Frontal cortex (tissue), 4 donors: ENCODE results near the gene ZSCAN12. TPM values are rescaled to one million over a fixed set of nuclear protein-coding genes. Genes with fewer than 3 reads are reported as not detected.
"Not testable (repeated sequence)": the region's sequence is repeated elsewhere in the genome, so short reads cannot be mapped to it uniquely, and the experiment has no call there.

Experiments used
- DNase-seq, 2 donors: peaks; one replicate each; pipeline ENCODE4 v3.0.0; 2012; ENCODE audit warnings: low spot score in 2 of 2
- FAIRE-seq: peaks from 2 replicates; lab custom pipeline; 2012; peaks lifted over from hg19 to GRCh38; lab: Jason Lieb, UNC
- total RNA-seq: library from RNA; depleted of rRNA; stranded (reverse); fragments of >200 nt; gene quantifications from one replicate; pipeline ENCODE4 v1.2.3, GENCODE V29; 2014
- donor health status: control.
- donor health status: control.
- donor health status: control.

The ZSCAN12 gene
- total RNA-seq, 1 donor from 2014 or later = 18.8 TPM

- no peak for FAIRE-seq
- DNase-seq = no peak
Measured at GRCh38 chr6:28400122-28400451, 540 bp upstream of the ZSCAN12 start.

- FAIRE-seq (no peak), DNase-seq (no peak)
Measured at GRCh38 chr6:28395918-28396317, 3.6 kb downstream of the ZSCAN12 start.

GRCh38 chr6:28393912-28394662 lies 5.5 kb downstream of the ZSCAN12 start:
- no peak for DNase-seq
- FAIRE-seq = no peak

GRCh38 chr6:28390688-28391087 lies 8.9 kb downstream of the ZSCAN12 start:
- DNase-seq (no peak), FAIRE-seq (no peak)

- no peak for FAIRE-seq
Measured at GRCh38 chr6:28384143-28384533, 15.4 kb downstream of the ZSCAN12 start.

GRCh38 chr6:28383235-28384142 lies 16.1 kb downstream of the ZSCAN12 start:
- peak; percentile 13 to 56 for DNase-seq
- no peak for FAIRE-seq

More at GRCh38 chr6:28384143-28384533, 15.4 kb downstream of the ZSCAN12 start:
- DNase-seq = no peak

GRCh38 chr6:28380381-28380780 lies 19.2 kb downstream of the ZSCAN12 start:
- DNase-seq (no peak), FAIRE-seq (no peak)

GRCh38 chr6:28378644-28379043 lies 20.9 kb downstream of the ZSCAN12 start:
- FAIRE-seq (peak; percentile 30), DNase-seq (no peak)

GRCh38 chr6:28377879-28378278 lies 21.7 kb downstream of the ZSCAN12 start:
- no peak for FAIRE-seq
- DNase-seq = no peak

GRCh38 chr6:28373925-28374324 lies 25.6 kb downstream of the ZSCAN12 start:
- DNase-seq (no peak), FAIRE-seq (no peak)

- FAIRE-seq (no peak), DNase-seq (no peak)
Measured at GRCh38 chr6:28371706-28372451, 27.7 kb downstream of the ZSCAN12 start.

- no peak for FAIRE-seq
- no peak for DNase-seq
Measured at GRCh38 chr6:28371280-28371679, 28.3 kb downstream of the ZSCAN12 start.

GRCh38 chr6:28370440-28370839 lies 29.1 kb downstream of the ZSCAN12 start:
- no peak for FAIRE-seq

GRCh38 chr6:28369463-28369862 lies 30.1 kb downstream of the ZSCAN12 start:
- FAIRE-seq = no peak
- DNase-seq = no peak

More at GRCh38 chr6:28370440-28370839, 29.1 kb downstream of the ZSCAN12 start:
- no peak for DNase-seq

GRCh38 chr6:28368522-28368921 lies 31.0 kb downstream of the ZSCAN12 start:
- FAIRE-seq = no peak
- no peak for DNase-seq

- not testable (repeated sequence) for DNase-seq, FAIRE-seq
Measured at GRCh38 chr6:28365590-28365989, 34.0 kb downstream of the ZSCAN12 start.

- FAIRE-seq = no peak
Measured at GRCh38 chr6:28360961-28361360, 38.6 kb downstream of the ZSCAN12 start.

GRCh38 chr6:28359562-28359961 lies 40.0 kb downstream of the ZSCAN12 start:
- not testable (repeated sequence) for FAIRE-seq, DNase-seq

More at GRCh38 chr6:28360961-28361360, 38.6 kb downstream of the ZSCAN12 start:
- DNase-seq = no peak

- FAIRE-seq (no peak), DNase-seq (no peak)
Measured at GRCh38 chr6:28357036-28357435, 42.5 kb downstream of the ZSCAN12 start.

GRCh38 chr6:28356666-28357020 lies 42.9 kb downstream of the ZSCAN12 start:
- no peak for FAIRE-seq

More at GRCh38 chr6:28356666-28357020, 42.9 kb downstream of the ZSCAN12 start:
- no peak for DNase-seq
